Skeletal muscle tissue (tissue), 4 donors: ENCODE measurements around the gene CFAP46. TPM values are rescaled to one million over a fixed set of nuclear protein-coding genes. Genes with fewer than 3 reads are reported as not detected.

ENCODE experiments used
- H3K27ac ChIP-seq: one replicate; pipeline ENCODE4 v1.7.0; 2013; ENCODE audit warnings: mild to moderate bottlenecking, low read depth, low read length, inconsistent platforms
- H3K27me3 ChIP-seq, 3 donors: one replicate each; pipeline ENCODE4 v1.7.0; 2013; ENCODE audit warnings: low read length in 3 of 3; ENCODE audit not compliant: control insufficient read depth in 3 of 3, insufficient read depth in 3 of 3
- H3K36me3 ChIP-seq, 3 donors: one replicate each; pipeline ENCODE4 v1.7.0; 2013; ENCODE audit warnings: low read length in 3 of 3; ENCODE audit not compliant: control insufficient read depth in 3 of 3, insufficient read depth in 3 of 3
- H3K4me1 ChIP-seq, 3 donors: one replicate each; pipeline ENCODE4 v1.7.0; 2013; ENCODE audit warnings: low read length in 3 of 3, mild to moderate bottlenecking in 3 of 3; ENCODE audit not compliant: control insufficient read depth in 3 of 3, insufficient read depth in 3 of 3
- H3K4me3 ChIP-seq, 3 donors: one replicate each; pipeline ENCODE4 v1.7.0; 2013; ENCODE audit warnings: low read length in 3 of 3
- H3K9ac ChIP-seq, 3 donors: one replicate each; pipeline ENCODE4 v1.7.0; 2013; ENCODE audit warnings: low read length in 3 of 3, mild to moderate bottlenecking in 3 of 3, moderate library complexity in 2 of 3, low read depth in 1 of 3
- H3K9me3 ChIP-seq, 3 donors: one replicate each; pipeline ENCODE4 v1.7.0; 2013; ENCODE audit warnings: low read length in 3 of 3; ENCODE audit not compliant: control insufficient read depth in 3 of 3
- total RNA-seq: library from RNA; depleted of rRNA; stranded (reverse); fragments of >200 nt; gene quantifications from one replicate; pipeline ENCODE4 v1.2.3, GENCODE V29; 2014
- donor health status: Osteomylitis.

Gene CFAP46
- total RNA-seq, 1 donor from 2014 or later, result not detected

DNA sequence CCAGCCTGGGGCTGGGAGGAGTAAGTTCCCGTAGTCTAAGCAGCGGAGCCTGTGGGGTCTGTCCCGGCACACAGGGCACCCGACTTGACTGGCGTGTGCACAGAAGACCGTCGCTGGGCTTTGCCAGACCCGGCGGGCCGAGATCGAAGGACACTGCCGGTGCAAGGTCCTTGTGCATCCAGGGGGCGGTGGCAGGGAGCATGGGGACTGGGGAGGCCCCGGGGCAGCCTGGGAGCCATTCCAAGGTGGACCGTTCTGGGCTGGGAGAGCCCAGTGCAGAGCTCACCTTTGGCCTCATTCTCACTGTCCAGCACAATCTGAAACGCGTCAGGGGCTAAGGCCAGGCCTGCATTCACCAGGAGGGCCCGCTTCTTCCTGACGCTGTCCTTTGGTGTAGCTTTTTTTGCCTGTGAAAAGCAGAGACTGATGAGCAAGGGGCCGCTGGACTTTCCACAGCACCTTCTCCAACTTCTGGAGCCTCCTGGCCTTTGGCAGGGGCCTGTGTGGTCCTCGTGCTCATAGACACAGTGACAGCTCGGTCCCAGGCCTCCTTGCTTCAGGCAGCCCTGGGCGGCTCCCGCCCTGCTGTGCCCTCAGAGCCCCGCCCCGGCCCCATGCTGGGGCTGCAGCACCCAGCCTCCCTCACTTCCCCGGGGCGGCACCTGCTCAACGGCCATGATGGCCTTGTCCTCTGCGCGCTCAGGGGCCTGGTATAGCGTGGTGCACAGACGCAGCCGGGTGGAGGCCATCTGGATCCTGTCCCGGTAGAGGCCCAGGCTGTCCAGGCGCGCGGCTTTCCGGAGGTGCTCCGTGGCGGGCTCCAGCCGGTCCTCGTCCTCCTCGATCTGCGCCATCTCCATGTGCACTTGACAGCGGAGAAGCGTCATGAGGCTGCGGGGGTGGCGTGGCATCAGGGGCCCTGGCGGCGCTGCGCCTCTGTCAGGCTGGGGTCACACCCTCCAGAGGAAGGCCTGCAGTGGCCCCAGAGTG lies 20.3 kb downstream of the CFAP46 start:
- peaks cover 30 to 39% (median 32%) of the 10 kb centered on the region in 3 donors for H3K27me3 ChIP-seq
- no peak overlapping the region for H3K9ac ChIP-seq
- no peaks in the 10 kb centered on the region for H3K4me1 ChIP-seq
- no peaks in the 10 kb centered on the region for H3K36me3 ChIP-seq
- H3K4me3 ChIP-seq, result no peak overlapping the region
- H3K27ac ChIP-seq, result no peak overlapping the region
- no peaks in the 10 kb centered on the region for H3K9me3 ChIP-seq

DNA sequence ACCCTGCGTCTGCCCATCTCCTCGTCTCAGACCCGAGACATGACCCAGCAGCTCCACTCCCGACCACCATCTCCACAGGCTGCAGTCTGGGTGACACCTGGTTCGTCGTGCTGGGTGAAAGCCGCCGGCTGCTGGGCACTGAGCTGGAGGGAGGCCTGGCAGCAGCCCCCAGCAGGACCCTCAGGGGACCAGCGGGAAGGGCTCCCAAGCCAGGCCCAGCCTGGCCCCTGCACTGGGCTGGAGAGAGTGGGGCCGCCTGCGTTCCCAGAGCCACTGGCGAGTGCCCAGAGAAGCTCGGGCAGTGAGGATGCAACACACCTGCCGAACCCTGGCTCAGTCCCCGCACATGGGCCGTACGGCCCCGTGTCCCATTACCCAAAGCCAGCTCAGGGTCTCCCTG lies 21.3 kb downstream of the CFAP46 start:
- H3K27ac ChIP-seq, result no peak overlapping the region
- H3K4me1 ChIP-seq, result no peaks in the 10 kb centered on the region
- no peak overlapping the region for H3K4me3 ChIP-seq
- no peaks in the 10 kb centered on the region for H3K9me3 ChIP-seq
- H3K36me3 ChIP-seq, result no peaks in the 10 kb centered on the region
- H3K27me3 ChIP-seq, result peaks cover 39 to 45% (median 42%) of the 10 kb centered on the region in 3 donors
- no peak overlapping the region for H3K9ac ChIP-seq

DNA sequence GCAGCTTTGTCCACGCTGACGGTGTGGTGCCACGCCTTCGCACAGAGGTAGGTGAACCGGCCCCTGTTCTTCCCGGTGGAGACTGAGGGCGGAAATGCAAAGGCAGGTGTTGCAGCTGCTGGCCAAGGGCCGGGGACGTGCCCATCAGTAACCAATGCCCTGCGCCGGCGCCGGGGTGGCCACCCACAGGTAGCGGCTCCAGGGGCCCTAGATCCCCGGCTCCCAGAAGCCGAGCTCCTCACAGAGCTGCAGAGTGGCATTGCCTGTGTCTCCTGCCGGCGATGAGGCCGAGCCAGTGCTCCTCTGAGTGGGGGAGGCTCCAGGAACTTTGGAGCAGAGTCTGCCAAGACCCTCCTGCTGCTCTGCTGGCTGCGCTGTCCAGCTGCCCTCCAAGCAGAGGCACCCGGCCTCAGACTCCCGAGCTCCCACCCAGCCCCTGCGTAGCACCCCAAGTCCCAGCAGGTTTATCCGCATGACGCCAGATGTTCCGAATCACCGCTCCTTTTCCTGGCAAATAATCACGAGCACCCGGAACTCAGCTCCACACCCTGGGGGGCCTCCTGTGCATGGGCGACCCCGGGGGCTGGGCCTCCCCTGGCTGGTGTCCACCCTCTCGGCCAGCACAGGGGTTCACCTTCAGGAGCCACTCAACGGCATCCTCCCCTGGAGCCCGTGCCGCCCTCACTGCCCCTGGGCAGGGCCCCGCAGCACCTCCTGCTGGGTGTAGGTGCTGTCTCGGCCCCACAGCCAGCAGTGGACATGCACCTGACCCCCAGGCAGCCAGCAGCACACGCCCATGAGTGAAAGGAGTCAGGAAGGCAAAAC lies 22.1 kb downstream of the CFAP46 start:
- Histone ChIP-seq H3K9ac (no peak overlapping the region), H3K4me1 (no peaks in the 10 kb centered on the region), H3K4me3 (no peak overlapping the region), H3K27ac (no peak overlapping the region), H3K27me3 (peaks cover 40 to 51% (median 48%) of the 10 kb centered on the region in 3 donors), H3K9me3 (no peaks in the 10 kb centered on the region), H3K36me3 (no peaks in the 10 kb centered on the region)

- Histone ChIP-seq H3K9ac (no peak overlapping the region), H3K36me3 (no peaks in the 10 kb centered on the region), H3K4me3 (no peak overlapping the region), H3K9me3 (no peaks in the 10 kb centered on the region), H3K27ac (no peak overlapping the region), H3K4me1 (no peaks in the 10 kb centered on the region), H3K27me3 (peaks cover 47 to 57% (median 48%) of the 10 kb centered on the region in 3 donors)
Measured at GRCh38 chr10:132919374-132920100, 22.8 kb downstream of the CFAP46 start.

DNA sequence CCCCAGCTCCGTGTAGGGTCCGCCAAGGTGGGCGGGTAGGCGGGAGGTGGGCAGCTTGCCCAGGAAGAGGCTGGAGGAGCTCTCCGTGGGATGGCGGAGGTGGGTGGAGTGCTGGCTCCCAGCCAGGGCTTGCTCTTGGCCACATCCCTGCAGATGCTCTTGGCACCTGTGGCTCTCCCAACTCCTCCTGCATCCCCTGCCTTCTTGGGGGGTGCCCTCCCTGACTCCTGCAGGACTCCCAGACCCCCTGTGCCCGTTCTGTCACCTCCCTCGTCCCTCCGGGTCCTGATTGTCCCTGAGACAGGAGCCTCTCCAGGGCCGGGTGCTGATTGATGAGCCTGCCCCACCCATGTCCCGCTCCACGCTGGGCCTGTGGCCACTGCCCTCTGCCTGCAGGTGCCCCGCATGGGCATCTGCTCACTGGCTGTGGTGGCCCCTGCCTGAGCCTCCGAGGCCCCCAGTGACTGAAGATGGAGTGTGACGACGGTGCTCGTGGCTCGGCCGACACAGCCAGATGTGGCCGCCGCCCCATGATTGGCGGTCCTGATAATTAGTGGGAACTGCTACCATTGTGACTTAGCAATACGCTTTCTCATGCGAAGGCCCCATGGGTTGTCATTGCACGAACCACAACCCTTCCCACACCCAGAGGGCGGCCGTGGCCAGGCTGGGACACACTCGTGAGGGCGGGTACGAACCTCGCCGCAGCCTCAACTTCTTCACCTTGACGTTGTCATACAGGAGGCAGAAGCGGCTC lies 23.6 kb downstream of the CFAP46 start:
- Histone ChIP-seq H3K4me3 (no peak overlapping the region), H3K9ac (no peak overlapping the region), H3K27me3 (peaks cover 43 to 55% (median 48%) of the 10 kb centered on the region in 3 donors), H3K4me1 (no peaks in the 10 kb centered on the region), H3K36me3 (no peaks in the 10 kb centered on the region), H3K9me3 (no peaks in the 10 kb centered on the region), H3K27ac (no peak overlapping the region)

DNA sequence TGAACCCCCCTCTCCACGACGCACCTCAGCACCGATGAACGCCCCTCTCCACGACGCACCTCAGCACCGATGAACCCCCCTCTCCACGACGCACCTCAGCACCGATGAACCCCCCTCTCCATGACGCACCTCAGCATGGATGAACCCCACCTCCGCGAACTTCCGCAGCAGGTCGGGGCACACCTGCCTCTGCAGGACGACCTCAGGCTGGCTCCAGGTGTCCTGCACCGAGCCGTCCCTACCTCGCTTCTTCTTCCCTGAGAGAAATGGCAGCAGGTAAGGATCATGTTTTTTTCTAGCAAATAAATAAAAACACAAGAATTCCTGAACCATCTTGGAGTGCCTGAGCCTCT lies 24.1 kb downstream of the CFAP46 start:
- no peak overlapping the region for H3K9ac ChIP-seq
- no peak overlapping the region for H3K4me3 ChIP-seq
- H3K27me3 ChIP-seq, result peaks cover 47 to 59% (median 48%) of the 10 kb centered on the region in 3 donors

DNA sequence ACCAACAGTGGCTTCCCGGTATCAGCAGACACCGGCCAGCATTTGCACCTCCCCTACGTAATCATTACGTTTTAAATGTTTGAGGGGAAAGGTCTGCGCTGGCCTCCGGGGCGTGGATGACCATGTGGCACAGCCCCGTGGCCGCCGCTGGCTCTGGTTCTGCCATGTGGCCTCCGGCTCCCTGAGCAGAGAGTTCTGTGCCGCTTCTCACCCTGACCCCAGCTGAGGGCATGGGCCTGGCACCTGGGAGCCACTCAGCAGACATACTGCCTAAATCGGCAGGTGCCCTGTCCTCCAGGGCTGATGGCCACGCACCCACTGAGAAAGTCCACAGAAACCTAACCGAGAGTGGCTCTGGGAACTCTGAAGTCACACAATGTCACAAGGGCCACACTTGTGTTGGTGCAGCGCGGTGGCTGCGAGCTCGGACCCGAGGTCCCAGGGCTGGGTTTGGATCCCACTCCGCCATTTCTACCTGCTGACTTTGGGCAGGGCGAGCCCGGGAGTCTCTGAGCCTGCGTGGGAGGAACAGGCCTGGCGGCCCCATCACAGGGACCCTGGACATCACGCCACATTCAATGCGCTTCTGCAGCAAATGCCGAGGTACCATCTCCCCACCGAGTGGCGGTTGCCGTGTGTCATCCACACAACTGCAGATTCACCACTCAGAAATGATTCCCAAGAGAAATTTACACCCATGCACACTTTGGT lies 25.3 kb downstream of the CFAP46 start:
- H3K4me3 ChIP-seq, result no peak overlapping the region
- peaks cover 47 to 69% (median 54%) of the 10 kb centered on the region in 3 donors for H3K27me3 ChIP-seq
- no peaks in the 10 kb centered on the region for H3K4me1 ChIP-seq
- no peaks in the 10 kb centered on the region for H3K9me3 ChIP-seq
- H3K9ac ChIP-seq, result no peak overlapping the region
- no peaks in the 10 kb centered on the region for H3K36me3 ChIP-seq
- H3K27ac ChIP-seq, result no peak overlapping the region

More for the DNA sequence above, 24.1 kb downstream of the CFAP46 start:
- Histone ChIP-seq H3K4me1 (no peaks in the 10 kb centered on the region), H3K36me3 (no peaks in the 10 kb centered on the region), H3K9me3 (no peaks in the 10 kb centered on the region), H3K27ac (no peak overlapping the region)

DNA sequence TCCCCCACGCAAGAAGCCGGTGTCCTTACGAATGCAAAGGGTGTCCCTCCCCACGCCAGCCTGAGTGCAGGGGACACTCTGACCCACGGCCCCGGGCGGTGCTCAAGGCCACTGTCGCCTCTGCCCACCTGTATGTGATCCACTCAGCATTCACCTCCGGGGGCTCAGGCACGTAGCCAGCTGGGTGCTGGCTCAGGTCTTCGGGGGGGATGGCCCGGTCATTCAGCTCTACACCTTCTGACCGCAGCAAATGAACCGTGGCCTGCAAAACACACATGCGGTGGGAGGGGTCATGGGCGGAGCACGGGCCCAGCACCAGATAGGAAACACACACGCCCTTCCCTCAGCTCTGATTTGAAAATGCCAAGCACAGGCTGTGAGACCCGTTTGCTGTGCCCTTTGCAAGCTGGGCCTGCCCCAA lies 25.9 kb downstream of the CFAP46 start:
- Histone ChIP-seq H3K36me3 (no peaks in the 10 kb centered on the region), H3K4me1 (no peaks in the 10 kb centered on the region), H3K27me3 (peaks cover 46 to 63% (median 49%) of the 10 kb centered on the region in 3 donors), H3K4me3 (no peak overlapping the region), H3K9ac (no peak overlapping the region), H3K27ac (no peak overlapping the region), H3K9me3 (no peaks in the 10 kb centered on the region)

DNA sequence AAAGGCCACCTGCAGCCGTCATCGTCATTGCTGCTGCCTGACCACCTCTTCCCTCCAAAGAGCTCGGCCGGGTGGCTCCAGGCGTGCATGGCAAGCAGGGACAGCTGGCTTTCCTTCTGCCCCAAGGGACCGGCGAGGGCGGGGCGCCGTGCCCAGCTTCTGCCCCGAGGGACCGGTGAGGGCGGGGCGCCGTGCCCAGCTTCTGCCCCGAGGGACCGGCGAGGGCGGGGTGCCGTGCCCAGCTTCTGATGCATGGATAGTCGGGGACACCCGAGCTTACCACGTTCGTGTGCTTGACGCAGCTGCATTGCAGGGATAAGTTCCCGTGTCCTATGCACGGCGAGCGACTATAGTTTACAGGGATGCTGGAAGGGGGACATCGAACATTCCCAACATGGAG lies 27.0 kb downstream of the CFAP46 start:
- Histone ChIP-seq H3K4me1 (no peaks in the 10 kb centered on the region), H3K27me3 (peaks cover 46 to 61% (median 49%) of the 10 kb centered on the region in 3 donors), H3K9ac (no peak overlapping the region), H3K4me3 (no peak overlapping the region), H3K9me3 (no peaks in the 10 kb centered on the region), H3K36me3 (no peaks in the 10 kb centered on the region), H3K27ac (no peak overlapping the region)
